Prostate gland (tissue), 2 donors: ENCODE results near the gene HSCB. TPM values are rescaled to one million over a fixed set of nuclear protein-coding genes. Genes with fewer than 3 reads are reported as not detected.

Experiments
- DNase-seq: peaks from one replicate; pipeline ENCODE4 v3.0.0-alpha.2; 2019; ENCODE audit warnings: low spot score
- H3K27ac ChIP-seq, 2 donors: fragments of 200-600 bp; sonication (generic); 2 replicates each; pipeline ENCODE4 v1.5.1; 2017 to 2019
- H3K27me3 ChIP-seq: fragments of 200-600 bp; sonication (generic); replicated peaks from 2 replicates; pipeline ENCODE4 v1.5.1; 2019; ENCODE audit not compliant: insufficient read depth
- H3K36me3 ChIP-seq, 2 donors: fragments of 200-600 bp; sonication (generic); 1 replicate in 1 of 2; 2 replicates in 1 of 2; pipeline versions ENCODE4 v1.5.1 to v1.8.1; 2017 to 2019
- H3K4me1 ChIP-seq: fragments of 200-600 bp; sonication (generic); replicated peaks from 2 replicates; pipeline ENCODE4 v1.5.1; 2019
- H3K4me3 ChIP-seq, 2 donors: fragments of 200-600 bp; sonication (generic); 2 replicates each; pipeline ENCODE4 v1.5.1; 2017 to 2019
- H3K9me3 ChIP-seq: fragments of 200-600 bp; sonication (generic); 2 replicates; pipeline ENCODE4 v1.5.1; 2017
- POLR2A ChIP-seq: fragments of 450-650 bp; IDR thresholded peaks from one replicate; pipeline ENCODE4 v1.6.1; 2016; ENCODE audit warnings: antibody characterized with exemption, mild to moderate bottlenecking
- POLR2AphosphoS5 ChIP-seq: sonication (generic); formaldehyde crosslinking; IDR thresholded peaks from one replicate; pipeline ENCODE4 v1.6.1; 2017; ENCODE audit warnings: antibody characterized with exemption
- WGBS: methylation state at CpG from one replicate; pipeline ENCODE4 v1.1.5; 2018; 5-methylcytosine and 5-hydroxymethylcytosine counted together
- intact Hi-C: fragments of 100-400 bp; cut with DNase I; formaldehyde crosslinking; loops from one replicate; pipeline ENCODE4 v1.14.2; 2022
- total RNA-seq, 2 donors: library from RNA; depleted of rRNA; stranded (reverse); fragments of >200 nt; gene quantifications; one replicate each; pipeline ENCODE4 v1.1.0, GENCODE V29; 2016
- TF ChIP-seq, protein P1 (sequence below), 4 experiments: fragments of 200-600 bp in 2 of 4; fragments of 450-650 bp in 2 of 4; sonication (generic) in 2 of 4; IDR thresholded peaks; 1 replicate in 3 of 4; 2 replicates in 1 of 4; pipeline ENCODE4 v1.5.1; 2016 to 2019; ENCODE audit warnings: antibody characterized with exemption in 4 of 4, mild to moderate bottlenecking in 2 of 4, moderate library complexity in 2 of 4

The HSCB gene
- total RNA-seq, 2 donors from 2014 or later, result 27.9 to 39.5 TPM

- H3K4me3 ChIP-seq, result no peak overlapping the region
- no peak overlapping the region for H3K27ac ChIP-seq
- H3K36me3 ChIP-seq, result no peaks in the 10 kb centered on the region
- no peak for DNase-seq
- no peaks in the 10 kb centered on the region for H3K9me3 ChIP-seq
- intact Hi-C loops, result loop anchor here (10.0 kb wide), 1 partner anchor 105 kb away; no protein-coding TSS in a partner anchor
- no peak for TF ChIP-seq POLR2A
- TF ChIP-seq POLR2AphosphoS5, result no peak
- TF ChIP-seq, protein P1, sequence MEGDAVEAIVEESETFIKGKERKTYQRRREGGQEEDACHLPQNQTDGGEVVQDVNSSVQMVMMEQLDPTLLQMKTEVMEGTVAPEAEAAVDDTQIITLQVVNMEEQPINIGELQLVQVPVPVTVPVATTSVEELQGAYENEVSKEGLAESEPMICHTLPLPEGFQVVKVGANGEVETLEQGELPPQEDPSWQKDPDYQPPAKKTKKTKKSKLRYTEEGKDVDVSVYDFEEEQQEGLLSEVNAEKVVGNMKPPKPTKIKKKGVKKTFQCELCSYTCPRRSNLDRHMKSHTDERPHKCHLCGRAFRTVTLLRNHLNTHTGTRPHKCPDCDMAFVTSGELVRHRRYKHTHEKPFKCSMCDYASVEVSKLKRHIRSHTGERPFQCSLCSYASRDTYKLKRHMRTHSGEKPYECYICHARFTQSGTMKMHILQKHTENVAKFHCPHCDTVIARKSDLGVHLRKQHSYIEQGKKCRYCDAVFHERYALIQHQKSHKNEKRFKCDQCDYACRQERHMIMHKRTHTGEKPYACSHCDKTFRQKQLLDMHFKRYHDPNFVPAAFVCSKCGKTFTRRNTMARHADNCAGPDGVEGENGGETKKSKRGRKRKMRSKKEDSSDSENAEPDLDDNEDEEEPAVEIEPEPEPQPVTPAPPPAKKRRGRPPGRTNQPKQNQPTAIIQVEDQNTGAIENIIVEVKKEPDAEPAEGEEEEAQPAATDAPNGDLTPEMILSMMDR (IDR thresholded peaks at IDR 0.05), result no peak
- no peaks in the 10 kb centered on the region for H3K27me3 ChIP-seq
- H3K4me1 ChIP-seq, result no peaks in the 10 kb centered on the region
Measured at GRCh38 chr22:28710107-28710506, 31.7 kb upstream of the HSCB start.

DNA sequence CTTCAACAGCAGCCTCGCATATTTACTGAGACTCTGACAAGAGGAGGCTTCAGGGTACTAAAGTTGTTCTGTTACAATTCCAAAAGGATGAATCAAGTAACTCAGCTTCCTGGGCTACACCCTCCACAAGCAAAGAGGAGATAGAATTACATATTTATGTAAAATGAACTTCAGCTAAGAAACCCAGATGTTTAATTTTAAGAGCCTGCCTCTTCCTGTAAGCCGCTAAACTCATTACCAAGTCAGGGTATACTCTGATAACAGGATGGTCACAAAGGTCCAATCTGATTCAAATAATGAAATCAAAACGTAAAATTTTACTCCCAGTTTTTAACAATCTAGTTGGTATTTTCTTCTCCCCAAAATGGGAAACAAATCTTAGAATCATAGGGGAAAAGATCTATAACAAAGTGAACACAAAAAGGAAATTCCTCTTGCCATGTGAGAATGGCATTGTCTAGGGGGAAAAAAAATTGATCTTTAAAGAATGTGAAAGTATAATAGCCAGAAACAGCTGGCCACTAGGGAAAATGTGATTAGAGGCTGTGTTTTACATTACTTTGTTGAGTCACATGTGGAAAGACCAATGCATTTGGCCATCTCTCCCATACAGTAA lies 31.2 kb upstream of the HSCB start:
- Histone ChIP-seq H3K4me1 (no peaks in the 10 kb centered on the region), H3K27ac (no peak overlapping the region), H3K36me3 (no peaks in the 10 kb centered on the region), H3K4me3 (no peak overlapping the region), H3K9me3 (no peaks in the 10 kb centered on the region), H3K27me3 (no peaks in the 10 kb centered on the region)
- DNase-seq, result no peak
- TF ChIP-seq POLR2AphosphoS5 (no peak), POLR2A (no peak)
- TF ChIP-seq, protein P1 (IDR thresholded peaks at IDR 0.05), result no peak
- intact Hi-C loops, result loop anchor here (10.0 kb wide), 1 partner anchor 106 kb away; no protein-coding TSS in a partner anchor
- 49% methylated on average over 3 of the region's 3 CpGs for WGBS

DNA sequence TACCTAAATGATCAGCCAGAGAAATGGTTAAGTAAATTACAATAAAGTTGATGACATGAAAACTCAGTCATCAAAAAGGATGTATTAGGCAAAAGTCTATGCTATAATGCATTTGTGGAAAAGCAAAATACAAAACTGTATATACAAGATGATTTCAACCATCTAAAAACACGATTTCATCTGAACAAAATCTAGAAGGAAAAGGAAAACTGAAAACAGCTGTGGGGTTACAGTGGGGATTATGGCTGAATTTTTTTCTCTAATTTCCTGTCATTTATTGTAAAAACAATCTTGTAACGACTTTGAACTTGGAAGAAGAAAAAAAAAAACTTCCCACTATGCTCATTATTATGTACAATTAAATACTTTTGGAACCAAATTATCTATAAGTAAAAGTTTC lies 30.5 kb upstream of the HSCB start:
- Histone ChIP-seq H3K27me3 (no peaks in the 10 kb centered on the region), H3K4me1 (no peaks in the 10 kb centered on the region), H3K9me3 (no peaks in the 10 kb centered on the region), H3K27ac (no peak overlapping the region), H3K36me3 (no peaks in the 10 kb centered on the region), H3K4me3 (no peak overlapping the region)
- WGBS, result 68% methylated on average over 2 of the region's 2 CpGs
- intact Hi-C loops, result loop anchor here (10.0 kb wide), 1 partner anchor 107 kb away; no protein-coding TSS in a partner anchor
- no peak for DNase-seq
- TF ChIP-seq POLR2A, result no peak
- no peak for TF ChIP-seq POLR2AphosphoS5
- TF ChIP-seq, protein P1 (IDR thresholded peaks at IDR 0.05), result no peak

DNA sequence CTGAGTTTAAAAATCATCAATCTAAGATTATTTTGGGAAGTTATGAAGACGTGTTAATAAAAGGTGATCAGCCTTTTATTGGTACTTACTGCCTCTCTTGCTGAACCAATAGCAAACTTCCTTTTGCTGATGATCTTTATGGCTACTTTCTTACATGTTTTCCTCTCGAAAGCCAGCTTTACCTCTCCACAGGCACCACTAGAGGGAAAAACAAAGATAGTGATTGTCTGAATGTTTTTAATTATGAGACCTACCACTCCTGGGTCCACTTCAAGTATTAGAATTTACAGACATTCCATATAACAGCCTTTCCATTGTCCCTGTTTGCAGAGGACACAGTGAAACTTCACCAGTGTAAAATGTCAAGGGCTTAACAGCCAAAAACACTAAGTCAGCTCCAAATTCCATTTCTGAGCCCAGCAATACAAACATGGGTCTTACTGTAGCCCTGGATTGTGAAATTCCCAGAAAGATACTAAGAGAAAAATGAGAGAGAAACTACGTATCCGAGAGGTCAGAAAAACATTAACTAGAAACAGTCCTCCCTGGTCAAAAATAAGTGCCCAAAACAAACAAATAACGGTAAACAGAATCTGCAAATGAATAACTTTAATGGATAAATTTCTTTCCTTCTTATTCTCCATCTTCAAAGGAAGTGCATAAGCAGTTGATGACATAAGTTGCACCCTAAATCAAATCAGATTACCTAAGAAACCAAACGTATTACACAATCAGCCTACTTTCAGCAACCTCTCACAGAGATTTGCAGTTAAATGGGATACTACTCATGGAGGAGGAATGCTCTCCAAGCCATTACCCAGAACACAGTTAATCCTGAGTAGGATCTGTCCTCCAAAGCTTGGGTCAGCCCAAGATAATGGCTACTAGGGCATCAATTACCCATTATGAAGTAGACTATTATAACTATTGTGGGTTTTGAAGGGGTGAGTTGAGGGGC lies 29.7 kb upstream of the HSCB start:
- H3K36me3 ChIP-seq, result no peaks in the 10 kb centered on the region
- intact Hi-C loops, result loop anchor here (1.0 to 10.0 kb wide), 2 partner anchors 29 to 107 kb away; partner anchors contain the start of gene CHEK2
- H3K9me3 ChIP-seq, result no peaks in the 10 kb centered on the region
- DNase-seq, result no peak
- no peak overlapping the region for H3K4me3 ChIP-seq
- peak overlapping the region; percentile 20 to 35 for H3K27ac ChIP-seq
- no peaks in the 10 kb centered on the region for H3K27me3 ChIP-seq
- H3K4me1 ChIP-seq, result no peaks in the 10 kb centered on the region
- WGBS, result 39% methylated on average over 6 of the region's 6 CpGs
- TF ChIP-seq POLR2A (no peak), POLR2AphosphoS5 (no peak)
- TF ChIP-seq, protein P1 (IDR thresholded peaks at IDR 0.05), result no peak
